ENCODE measurements around the gene ISL2. TPM values are rescaled to one million over a fixed set of nuclear protein-coding genes. Genes with fewer than 3 reads are reported as not detected.
A peak's percentile ranks its signal among the peaks of the same experiment; 100 is the strongest.

Gene ISL2
- total and polyA plus RNA-seq, 2 of the 13 experiments (the other 11 are each of a cell fraction or from before 2014, with no cell fraction given): 4.3 to 5.1 TPM

DNA sequence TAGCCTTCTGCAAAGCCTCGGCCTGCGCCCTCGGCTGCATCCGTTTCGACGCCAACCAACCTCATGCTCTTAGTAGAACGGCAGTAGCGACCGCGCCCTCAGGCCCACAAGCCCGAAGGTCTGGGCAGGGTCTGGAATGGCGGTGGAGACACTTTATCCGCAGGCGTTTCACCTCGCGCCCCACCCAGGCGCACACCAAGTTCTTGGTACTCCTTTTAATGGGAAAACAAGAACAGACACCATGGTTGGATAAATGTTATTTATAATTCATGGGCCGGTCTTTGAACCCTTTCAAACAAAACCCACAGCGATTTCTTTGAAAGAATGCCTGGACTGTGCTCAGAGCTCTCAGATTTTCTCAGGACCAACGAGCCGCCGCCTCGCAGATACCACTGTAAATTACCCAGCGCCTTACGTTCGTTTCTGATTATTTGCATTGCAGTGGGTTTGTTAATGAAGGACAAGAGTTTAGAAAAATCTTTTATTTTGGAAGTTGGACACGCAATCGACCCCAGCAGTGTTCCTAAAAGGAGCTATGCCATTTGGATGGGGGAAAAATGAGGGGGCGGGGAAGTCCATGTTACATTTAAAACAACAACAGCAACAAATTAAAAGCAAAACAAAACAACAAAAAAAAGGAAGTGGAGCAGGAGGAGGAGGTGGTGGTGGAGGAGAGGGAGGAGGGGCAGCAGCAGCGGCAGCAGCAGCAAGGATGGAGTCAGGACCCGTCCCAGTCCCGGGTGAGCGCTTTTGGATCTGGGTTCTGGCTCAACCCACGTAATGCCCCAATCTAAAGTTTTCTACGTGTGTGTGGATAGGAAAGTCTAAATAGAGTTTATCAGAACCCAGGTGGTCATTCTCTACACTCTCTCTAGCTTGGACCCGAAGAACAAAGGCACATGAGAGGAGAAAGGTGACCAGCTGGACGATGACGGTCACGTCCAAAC lies 993 bp upstream of the ISL2 start (continued):
- TF ChIP-seq ZNF430 (CRISPR knock-in tag; IDR thresholded peaks at IDR 0.05) (no peak), ZNF891 (CRISPR knock-in tag; IDR thresholded peaks at IDR 0.05) (no peak), KLF13 (CRISPR knock-in tag; IDR thresholded peaks at IDR 0.05) (no peak), NBN (conservative IDR thresholded peaks at IDR 0.05) (no peak), MYC (CRISPR knock-in tag; IDR thresholded peaks at IDR 0.05; ENCODE audit: borderline replicate concordance) (0 out of 2 replicates have a peak, but pooled peaks have one; percentile 14), ZNF546 (CRISPR knock-in tag; conservative IDR thresholded peaks at IDR 0.05) (0 out of 2 replicates have a peak, but pooled peaks have one; percentile 12), SIX1 (CRISPR knock-in tag; IDR thresholded peaks at IDR 0.05; ENCODE audit: borderline replicate concordance) (no peak), KLF16 (CRISPR knock-in tag; IDR thresholded peaks at IDR 0.05) (0 out of 4 replicates have a peak, but pooled peaks of 1 of the 2 experiments have one; percentile 9), ELK4 (CRISPR knock-in tag; IDR thresholded peaks at IDR 0.05; ENCODE audit: borderline replicate concordance) (no peak), ZNF709 (CRISPR knock-in tag; IDR thresholded peaks at IDR 0.05) (no peak), ZNF3 (CRISPR knock-in tag; IDR thresholded peaks at IDR 0.05) (no peak), RFX3 (CRISPR knock-in tag; IDR thresholded peaks at IDR 0.05) (no peak), POLR2G (IDR thresholded peaks at IDR 0.05; ENCODE audit: low read depth, low read length) (peak; percentile 7; the same call in 1 of the 2 replicates), ZBTB2 (CRISPR knock-in tag; IDR thresholded peaks at IDR 0.05; ENCODE audit: low read depth) (no peak), ARHGAP35 (CRISPR knock-in tag; IDR thresholded peaks at IDR 0.05; ENCODE audit: borderline replicate concordance) (no peak), SALL1 (CRISPR knock-in tag; IDR thresholded peaks at IDR 0.05) (peak; percentile 2; the same call in 1 of the 2 replicates), IKZF4 (CRISPR knock-in tag; IDR thresholded peaks at IDR 0.05; ENCODE audit: borderline replicate concordance, low read depth, not compliant biosample characterization) (no peak), GLMP (CRISPR knock-in tag; IDR thresholded peaks at IDR 0.05; ENCODE audit: borderline replicate concordance) (no peak), YEATS4 (CRISPR knock-in tag; IDR thresholded peaks at IDR 0.05; ENCODE audit: borderline replicate concordance) (no peak; the same call in 1 of the 2 replicates), ZNF547 (CRISPR knock-in tag; IDR thresholded peaks at IDR 0.05) (no peak), BRCA1 (CRISPR knock-in tag; IDR thresholded peaks at IDR 0.05) (no peak), ZNF605 (CRISPR knock-in tag; IDR thresholded peaks at IDR 0.05) (0 out of 2 replicates have a peak, but pooled peaks have one; percentile 11), ZNF121 (CRISPR knock-in tag; IDR thresholded peaks at IDR 0.05) (no peak), ESRRA (CRISPR knock-in tag; IDR thresholded peaks at IDR 0.05; ENCODE audit: low read depth) (no peak), JDP2 (CRISPR knock-in tag; IDR thresholded peaks at IDR 0.05; ENCODE audit: borderline replicate concordance) (no peak), KDM1A (CRISPR knock-in tag; IDR thresholded peaks at IDR 0.05) (no peak), CHD2 (IDR thresholded peaks at IDR 0.05; ENCODE audit: low read depth, low read length) (no peak)
